ENCODE data around the gene AFMID. TPM values are rescaled to one million over a fixed set of nuclear protein-coding genes. Genes with fewer than 3 reads are reported as not detected.

Gene AFMID
- polyA plus RNA-seq, 4 donors: 53.9 to 66.7 (median 62.2) TPM

DNA sequence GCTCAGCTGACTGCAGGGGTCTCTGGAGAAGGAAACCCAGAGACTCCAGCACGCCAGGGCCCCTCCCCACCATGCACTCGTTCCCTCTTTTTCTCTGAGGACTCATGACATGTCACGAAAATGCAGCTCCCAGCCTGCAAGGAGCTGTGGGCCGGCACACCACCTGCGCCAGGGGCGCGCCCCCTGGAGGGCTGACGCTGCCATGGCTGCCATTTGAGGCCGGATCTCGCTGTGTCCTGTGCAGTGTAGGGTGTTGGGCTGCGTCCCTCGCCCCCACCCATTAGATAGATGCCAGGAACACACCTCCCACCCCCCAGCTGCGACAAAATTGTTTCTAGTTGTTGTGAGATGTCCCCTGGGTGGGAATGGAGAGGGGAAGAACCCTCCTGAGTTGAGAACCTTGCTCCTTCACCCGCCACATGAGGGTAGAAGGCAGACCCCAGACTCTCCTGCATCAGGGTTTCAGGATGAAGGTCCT lies 10.6 kb upstream of the AFMID start:
- no peak for DNase-seq (ENCODE audit: low read depth in 4 of 4, low spot score in 3 of 4)

DNA sequence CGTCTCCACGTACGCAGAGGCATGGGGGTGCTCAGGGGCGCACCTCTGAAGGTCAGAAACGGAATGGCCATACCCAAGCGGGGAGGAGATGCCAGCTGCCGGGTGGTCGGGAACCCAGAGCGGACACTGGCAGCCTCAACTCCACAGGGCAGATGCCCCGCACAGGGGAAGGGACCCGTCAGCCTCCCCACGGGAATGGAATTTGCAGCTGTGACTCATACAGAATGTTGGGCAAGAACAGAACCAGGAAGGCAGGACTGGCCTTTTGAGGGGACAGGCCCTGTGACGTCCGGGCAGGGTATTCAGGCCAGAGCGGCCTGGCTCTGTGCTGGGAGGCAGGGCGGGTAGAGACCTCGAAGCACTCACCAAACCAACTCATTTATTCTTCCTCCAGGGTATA lies 7.8 kb upstream of the AFMID start:
- no peak for DNase-seq (ENCODE audit: low read depth in 4 of 4, low spot score in 3 of 4)

DNA sequence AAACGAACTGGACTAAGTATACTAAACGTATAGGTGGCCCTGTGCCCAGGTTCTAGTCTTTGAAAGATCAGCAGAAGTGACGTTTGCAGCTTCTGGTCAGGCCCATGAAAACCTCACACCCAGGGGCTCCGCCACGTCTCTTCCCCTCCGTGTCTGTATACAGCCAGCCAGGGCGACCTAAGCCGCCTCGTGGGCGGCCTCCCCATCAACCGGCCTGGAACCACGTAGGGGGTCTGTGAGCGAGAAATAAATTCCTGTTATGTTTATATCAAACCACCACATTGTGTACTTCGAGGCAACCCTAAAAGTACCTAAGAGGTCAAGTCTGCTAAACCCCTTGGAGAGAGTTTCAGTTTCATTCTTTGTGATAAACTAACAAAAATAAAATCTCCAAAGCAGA lies 7.1 kb upstream of the AFMID start:
- DNase-seq (ENCODE audit: low read depth in 4 of 4, low spot score in 3 of 4): no peak

DNA sequence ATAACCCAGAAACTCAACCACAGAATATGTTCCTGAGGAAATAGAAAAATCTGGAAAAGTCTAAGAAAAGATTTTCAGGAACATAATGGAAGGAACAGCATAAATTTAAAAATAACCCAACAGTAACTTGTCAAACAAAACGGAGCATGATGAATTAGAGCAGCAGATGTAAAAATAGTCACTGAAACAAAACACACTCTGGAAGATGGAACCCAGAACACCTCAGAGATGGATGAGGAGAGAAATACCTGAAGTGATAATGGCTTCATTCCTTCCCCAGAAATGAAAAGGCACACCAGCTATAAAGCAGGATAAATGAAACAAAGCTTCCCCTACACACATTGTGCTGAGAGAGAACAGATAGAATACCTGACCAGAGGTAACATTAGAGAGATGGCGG lies 6.7 kb upstream of the AFMID start:
- DNase-seq (ENCODE audit: low read depth in 4 of 4, low spot score in 3 of 4): no peak

DNA sequence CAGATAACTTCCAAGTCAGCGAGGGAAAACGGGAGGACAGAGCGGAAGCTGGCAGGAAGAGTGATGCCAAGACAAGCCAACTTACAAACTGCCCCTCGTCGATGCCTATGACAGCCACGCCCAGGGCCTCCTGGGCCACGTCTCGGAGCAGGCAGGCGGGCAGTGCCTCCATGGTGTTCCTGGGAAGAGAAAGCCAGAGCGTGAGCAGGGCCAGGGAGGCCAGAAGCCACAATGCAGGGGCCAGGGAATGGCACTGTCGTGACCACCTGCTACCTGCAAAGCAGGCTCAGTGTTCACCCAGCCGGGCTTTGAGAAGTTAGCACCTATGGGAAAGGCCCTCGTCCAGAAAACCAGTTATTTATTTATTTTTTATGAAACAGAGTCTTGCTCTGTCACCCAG lies 4.7 kb upstream of the AFMID start:
- no peak for DNase-seq (ENCODE audit: low read depth in 4 of 4, low spot score in 3 of 4)

DNA sequence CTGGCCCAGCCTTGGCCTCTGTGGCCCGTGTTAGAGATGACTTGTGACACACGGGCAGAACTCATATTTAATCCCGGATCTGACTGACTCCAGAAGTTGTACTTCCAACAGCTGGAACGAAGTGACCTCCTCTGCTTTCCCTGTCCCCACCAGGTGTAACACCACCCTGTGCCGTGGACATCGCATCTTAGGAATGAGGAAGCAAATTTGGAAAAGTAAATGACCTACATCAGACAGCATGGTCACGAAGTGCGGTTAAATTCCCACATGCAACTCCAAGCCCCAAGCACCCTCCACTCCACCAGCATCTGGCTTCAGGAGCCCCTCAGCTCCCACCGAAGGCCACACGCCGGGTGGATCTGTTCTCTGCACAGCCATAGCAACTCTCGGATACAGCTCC lies 3.2 kb upstream of the AFMID start:
- no peak for DNase-seq (ENCODE audit: low read depth in 4 of 4, low spot score in 3 of 4)

- no peak for DNase-seq (ENCODE audit: low read depth in 4 of 4, low spot score in 3 of 4)
Measured at GRCh38 chr17:78184351-78184750, 2.8 kb upstream of the AFMID start.

DNA sequence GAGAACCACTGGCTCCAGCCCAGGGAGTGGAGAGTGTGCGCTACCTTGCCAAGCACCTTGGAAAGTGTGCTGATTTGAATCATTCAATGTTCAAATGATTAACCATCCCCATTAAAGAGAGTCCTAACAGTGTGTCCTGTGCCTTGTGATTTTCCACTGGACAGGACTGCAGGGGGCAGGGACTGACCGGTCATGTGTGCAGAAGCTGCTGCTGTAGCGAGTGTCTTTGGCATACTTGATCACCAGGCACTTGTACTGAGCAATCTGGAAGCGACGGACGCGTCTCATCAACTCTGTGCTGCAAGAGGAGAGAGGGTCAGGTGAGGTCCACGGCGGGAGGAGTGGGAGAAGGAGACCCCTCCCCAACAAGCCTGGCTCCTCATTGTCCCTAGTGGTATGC lies 2.3 kb upstream of the AFMID start:
- no peak for DNase-seq (ENCODE audit: low read depth in 4 of 4, low spot score in 3 of 4)

GRCh38 chr17:78185981-78186691 lies 1.0 kb upstream of the AFMID start:
- no peak for DNase-seq (ENCODE audit: low read depth in 4 of 4, low spot score in 3 of 4)

DNA sequence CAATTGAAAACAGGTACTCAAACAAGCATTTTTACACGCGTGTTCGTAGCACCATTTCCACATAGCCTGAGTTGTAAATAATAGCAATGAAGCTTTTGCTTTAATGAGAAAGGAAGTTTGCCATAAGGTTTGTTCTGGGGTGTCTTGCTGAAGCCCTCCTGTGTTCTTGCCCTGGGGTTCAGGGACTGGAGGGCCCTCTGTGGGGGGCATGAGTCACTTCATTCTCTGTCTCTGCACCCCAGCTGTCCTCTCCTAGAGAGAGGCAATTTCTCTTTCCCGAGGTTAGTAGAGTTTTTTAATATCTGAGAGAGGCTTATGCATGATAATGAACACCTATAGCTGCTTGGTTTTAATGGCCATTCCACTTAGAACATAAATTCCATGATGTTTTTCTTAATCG lies 9.6 kb downstream of the AFMID start:
- no peak for DNase-seq (ENCODE audit: low read depth in 4 of 4, low spot score in 3 of 4)

GRCh38 chr17:78197147-78197832 lies 10.1 kb downstream of the AFMID start:
- no peak for DNase-seq (ENCODE audit: low read depth in 4 of 4, low spot score in 3 of 4)

- DNase-seq (ENCODE audit: low read depth in 4 of 4, low spot score in 3 of 4): no peak
Measured at GRCh38 chr17:78200451-78200850, 13.3 kb downstream of the AFMID start.

GRCh38 chr17:78202666-78203065 lies 15.5 kb downstream of the AFMID start:
- no peak for DNase-seq (ENCODE audit: low read depth in 4 of 4, low spot score in 3 of 4)

DNA sequence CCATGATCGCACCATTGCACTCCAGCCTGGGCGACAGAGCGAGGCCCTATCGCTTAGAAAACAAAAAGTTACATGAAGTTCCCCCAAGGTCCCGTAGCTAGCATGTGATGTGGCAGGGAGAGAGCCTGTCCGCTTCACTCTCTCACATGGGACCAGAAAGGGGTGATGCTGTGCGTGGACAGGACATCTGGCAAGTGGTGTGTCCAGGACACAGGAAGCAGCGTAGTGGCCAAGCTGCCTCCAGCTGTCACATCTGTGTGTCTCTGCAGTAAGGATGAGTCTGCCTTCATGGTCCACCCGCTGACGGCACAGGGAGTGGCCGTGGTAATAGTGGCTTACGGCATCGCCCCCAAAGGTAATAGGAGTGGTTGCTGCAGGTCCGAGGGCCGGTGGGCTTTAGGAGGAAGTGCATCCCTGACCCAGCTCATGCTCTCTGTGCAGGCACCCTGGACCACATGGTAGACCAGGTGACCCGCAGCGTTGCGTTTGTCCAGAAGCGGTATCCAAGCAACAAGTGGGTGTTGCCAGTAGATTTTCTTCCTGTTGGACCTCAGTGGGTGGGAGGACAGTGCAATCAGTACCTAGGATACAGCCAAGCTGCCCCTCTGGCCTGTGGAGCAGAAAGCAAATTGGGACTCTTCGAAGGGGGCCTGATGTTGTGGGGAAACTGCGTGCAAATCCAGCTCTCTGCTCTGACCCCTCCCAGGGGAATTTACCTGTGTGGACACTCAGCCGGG lies 17.4 kb downstream of the AFMID start:
- DNase-seq (ENCODE audit: low read depth in 4 of 4, low spot score in 3 of 4): no peak

DNA sequence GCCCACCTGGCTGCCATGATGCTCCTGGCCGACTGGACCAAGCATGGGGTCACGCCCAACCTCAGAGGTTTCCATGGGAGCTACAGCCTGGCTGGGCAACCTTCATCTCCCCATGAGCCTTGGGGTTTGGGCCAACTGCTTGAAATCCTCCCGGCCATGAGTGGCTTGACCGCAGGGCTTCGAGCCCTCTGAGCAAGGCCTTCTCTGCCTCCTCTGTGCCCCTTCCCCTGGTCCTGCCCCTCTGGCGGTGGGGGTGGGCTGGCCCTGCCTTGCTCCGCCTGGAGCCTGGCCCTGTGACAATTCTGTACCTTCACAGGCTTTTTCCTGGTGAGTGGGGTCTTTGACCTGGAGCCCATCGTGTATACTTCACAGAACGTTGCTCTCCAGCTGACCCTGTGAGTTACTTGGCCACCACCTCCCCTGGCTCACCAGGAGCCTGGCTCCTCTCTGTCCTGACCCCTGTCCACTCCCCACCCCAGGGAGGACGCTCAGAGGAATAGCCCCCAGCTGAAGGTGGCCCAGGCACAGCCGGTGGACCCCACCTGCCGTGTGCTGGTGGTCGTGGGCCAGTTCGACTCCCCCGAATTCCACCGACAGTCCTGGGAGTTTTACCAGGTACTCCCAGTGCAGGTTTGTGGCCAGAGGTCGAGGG lies 18.1 kb downstream of the AFMID start:
- no peak for DNase-seq (ENCODE audit: low read depth in 4 of 4, low spot score in 3 of 4)

GRCh38 chr17:78206298-78206697 lies 19.1 kb downstream of the AFMID start:
- no peak for DNase-seq (ENCODE audit: low read depth in 4 of 4, low spot score in 3 of 4)

DNA sequence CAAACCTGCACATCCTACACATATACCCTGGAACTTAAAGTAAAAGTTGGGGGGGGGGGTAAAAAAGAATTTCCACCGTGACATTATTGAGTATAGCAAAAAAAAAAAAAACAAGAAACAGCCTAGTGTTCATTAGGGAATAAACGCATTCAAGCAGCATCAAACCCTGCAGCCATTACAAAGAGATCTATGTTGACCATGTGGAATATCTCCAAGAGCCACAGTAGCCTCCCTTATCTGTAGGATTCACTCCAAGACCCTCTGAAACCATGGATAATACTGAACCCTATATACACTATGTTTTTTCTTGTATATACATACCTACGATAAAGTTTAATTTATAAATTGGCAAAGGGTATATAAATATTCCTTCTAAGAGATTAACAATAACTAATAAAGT lies 21.3 kb downstream of the AFMID start:
- no peak for DNase-seq (ENCODE audit: low read depth in 4 of 4, low spot score in 3 of 4)

DNA sequence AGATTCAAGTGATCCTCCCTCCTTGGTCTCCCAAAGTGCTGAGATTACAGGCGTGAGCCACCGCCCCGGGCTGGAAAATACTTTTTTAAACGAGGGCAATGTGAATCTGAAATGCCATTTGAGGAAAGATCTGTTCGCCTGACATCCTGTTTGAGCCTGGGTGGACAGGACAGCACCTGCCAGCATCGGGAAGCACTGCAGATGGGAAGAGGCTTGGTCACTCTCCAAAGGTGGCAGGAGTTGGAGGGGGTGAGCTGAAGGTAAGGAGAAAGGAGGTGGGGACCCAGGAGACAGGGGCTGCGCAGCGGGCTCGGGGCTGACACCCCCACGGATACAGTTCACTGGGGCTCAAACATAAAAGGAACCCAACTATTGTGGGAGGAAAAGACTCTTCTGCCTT lies 22.9 kb downstream of the AFMID start:
- no peak for DNase-seq (ENCODE audit: low read depth in 4 of 4, low spot score in 3 of 4)

- DNase-seq (ENCODE audit: low read depth in 4 of 4, low spot score in 3 of 4): no peak
Measured at GRCh38 chr17:78211032-78211431, 23.9 kb downstream of the AFMID start.

GRCh38 chr17:78214016-78214705 lies 27.0 kb downstream of the AFMID start, which contains the start of gene BIRC5:
Gene BIRC5, plus strand, starts transcription at chr17:78214253. Its CDS starts 64 bp downstream, at chr17:78214317.
- DNase-seq (ENCODE audit: low read depth in 4 of 4, low spot score in 3 of 4): peak; percentile 63 to 70 (median 68)

DNA sequence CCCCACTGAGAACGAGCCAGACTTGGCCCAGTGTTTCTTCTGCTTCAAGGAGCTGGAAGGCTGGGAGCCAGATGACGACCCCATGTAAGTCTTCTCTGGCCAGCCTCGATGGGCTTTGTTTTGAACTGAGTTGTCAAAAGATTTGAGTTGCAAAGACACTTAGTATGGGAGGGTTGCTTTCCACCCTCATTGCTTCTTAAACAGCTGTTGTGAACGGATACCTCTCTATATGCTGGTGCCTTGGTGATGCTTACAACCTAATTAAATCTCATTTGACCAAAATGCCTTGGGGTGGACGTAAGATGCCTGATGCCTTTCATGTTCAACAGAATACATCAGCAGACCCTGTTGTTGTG lies 27.5 kb downstream of the AFMID start:
- no peak for DNase-seq (ENCODE audit: low read depth in 4 of 4, low spot score in 3 of 4)
